NCI-H2227 (cell line): ENCODE results near the gene MCUR1.
"Not testable (repeated sequence)": the region's sequence is repeated elsewhere in the genome, so short reads cannot be mapped to it uniquely, and the experiment has no call there.

Source experiments
- DNase-seq: peaks from one replicate; lab custom pipeline; 2025; ENCODE audit not compliant: unreplicated experiment; lab: John Stamatoyannopoulos, UW

The MCUR1 gene

DNA sequence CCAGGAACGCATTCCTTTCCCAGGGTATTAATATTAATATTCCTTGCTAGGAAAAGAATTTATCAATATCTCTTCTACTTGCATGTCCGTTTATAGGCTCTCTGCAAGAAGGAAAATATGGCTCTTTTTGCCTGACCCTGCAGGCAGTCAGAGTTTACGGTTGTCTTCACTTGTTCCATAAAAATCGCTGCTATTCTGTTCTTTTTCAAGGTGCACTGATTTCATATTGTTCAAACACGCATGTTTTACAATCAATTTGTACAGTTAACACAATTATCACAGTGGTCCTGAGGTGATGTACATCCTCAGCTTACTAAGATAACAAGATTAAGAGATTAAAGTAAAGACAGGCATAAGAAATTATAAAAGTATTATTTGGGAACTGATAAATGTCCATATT lies 15.1 kb upstream of the MCUR1 start:
- not testable (repeated sequence) for DNase-seq

DNA sequence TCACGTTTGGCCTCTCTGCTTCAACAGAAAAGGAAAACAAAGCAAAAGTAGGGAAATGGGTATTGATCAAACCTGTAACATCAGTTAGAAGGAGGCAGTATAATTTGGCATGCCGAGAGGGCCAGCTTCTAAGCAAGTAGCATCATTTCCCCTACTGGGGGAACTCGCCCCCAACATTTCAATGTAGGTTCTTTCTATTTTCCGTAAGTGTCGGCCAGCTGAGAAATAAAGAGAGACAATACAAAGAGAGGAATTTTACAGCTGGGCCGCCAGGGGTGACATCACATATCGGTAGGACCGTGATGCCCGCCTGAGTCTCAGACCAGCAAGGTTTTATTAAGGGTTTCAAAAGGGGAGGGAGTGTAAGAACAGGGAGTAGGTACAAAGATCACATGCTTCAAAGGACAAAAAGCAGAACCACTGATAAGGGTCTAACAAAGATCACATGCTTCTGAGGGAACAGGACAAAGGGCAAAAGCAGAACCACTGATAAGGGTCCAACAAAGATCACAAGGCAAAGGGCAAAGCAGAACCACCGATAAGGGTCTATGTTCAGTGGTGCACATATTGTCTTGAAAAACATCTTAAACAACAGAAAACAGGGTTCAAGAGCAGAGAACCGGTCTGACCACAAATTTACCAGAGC lies 14.4 kb upstream of the MCUR1 start:
- DNase-seq, result not testable (repeated sequence)

DNA sequence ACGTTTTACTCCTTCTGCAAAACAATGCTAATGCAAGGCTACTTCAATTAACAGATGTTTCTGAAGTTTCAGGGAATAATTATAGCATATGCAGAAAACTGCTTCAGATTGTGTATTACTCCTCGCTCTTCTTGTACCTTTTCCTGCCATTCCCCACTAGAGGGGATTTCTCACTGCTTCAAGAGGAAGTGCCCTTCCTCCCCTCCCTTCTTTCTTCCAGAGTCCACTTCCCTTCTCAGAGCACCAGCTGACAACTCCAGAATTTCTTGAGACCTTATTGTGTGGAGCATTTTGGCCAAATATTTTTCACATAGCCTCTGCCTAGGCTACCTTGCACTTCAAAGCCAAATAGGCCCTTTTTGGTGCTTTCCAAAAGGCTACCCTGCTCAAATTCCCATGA lies 12.7 kb upstream of the MCUR1 start:
- no peak for DNase-seq

DNA sequence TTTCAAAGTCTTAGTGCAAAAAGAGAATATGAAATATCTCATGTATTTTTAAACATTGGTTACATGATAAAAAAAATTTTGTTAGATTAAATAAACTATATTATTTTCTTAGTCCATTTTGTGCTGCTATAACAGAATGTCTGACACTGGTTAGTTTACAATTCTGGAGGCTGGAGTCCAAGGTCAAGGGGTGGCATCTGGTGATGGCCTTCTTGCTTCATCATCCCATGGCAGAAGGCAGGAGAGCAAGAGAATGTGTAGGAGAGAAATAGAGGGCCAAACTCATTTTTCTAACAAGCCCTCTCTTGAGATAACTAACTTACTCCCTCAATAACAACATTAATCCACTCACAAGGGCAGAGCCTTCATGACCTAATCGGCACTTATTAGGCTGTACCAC lies 11.5 kb upstream of the MCUR1 start:
- no peak for DNase-seq

DNA sequence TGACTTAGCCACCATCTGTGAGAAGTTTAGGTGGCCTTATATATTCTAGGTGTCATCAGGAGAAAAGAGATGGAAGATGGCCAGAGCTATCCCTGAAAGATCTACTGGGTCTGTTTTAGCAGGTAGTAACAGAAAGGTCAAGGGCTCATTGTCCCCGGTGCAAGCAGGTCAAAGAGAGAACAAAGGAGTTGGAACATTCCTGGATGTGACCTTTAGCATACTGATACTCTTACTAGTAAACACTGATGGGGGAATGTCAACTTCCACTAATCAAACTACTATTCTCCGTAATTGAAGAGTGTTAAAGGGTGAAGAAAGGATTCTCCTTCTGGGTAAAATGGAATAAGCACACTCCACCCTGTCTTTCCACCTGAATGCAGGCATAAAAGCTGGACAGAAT lies 4.0 kb upstream of the MCUR1 start:
- DNase-seq, result no peak

DNA sequence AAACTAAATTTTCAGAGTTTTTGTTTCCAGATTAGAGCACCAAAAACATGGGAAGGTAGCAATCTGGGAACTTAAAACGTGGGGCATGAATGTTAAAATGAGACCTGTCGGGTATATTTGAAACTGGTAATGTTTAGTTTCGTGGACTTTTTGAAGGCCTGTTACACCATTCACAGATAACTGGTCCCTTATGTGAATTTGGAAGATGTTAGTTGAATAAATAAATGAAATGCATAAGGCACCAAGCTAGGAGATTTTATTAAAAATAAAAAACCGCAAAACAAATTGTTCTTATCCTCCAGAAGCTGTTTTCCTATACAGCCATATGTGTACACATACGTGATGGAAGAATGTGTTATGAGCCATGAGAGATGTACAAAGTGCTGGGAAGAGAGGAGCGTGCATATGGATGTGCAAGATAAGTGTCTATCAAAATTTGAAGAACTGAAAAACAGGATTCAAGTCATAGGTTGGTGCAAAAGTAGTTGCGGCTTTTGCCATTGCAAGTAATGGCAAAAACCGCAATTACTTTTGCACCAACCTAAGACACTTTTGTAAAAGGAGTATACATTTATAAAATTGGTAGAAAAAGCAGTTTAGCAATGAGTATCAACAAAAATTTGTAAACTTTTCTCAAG lies 700 bp upstream of the MCUR1 start:
- DNase-seq, result peak; percentile 46

DNA sequence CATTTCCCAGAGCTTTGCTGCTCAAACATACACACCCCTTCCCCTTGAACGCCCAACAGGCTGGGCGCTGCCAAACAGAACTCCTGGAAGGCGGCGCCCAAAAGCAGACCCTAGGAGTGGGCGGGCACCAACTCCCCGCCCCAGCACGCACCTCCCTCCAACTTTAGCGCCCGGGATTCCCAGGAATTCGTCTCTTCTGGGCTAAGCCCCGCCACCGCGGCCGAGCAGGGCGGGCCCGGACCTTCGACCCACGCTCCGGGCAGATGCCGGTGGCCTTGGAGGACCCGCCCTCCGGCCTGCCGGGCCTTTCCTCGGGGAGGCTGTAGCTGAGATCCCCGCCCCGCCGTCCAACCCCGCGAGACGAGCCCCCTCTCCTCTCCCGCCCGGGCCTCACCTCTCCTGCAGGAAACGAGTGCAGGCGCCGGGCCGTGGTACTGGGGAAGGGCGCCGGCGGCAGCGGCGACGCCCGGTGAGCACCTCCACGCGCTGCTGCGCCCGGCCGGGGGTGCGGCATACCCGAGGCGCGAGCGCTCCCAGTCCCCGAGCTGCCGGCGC lies 659 bp downstream of the MCUR1 start:
- DNase-seq, result peak; percentile 88

DNA sequence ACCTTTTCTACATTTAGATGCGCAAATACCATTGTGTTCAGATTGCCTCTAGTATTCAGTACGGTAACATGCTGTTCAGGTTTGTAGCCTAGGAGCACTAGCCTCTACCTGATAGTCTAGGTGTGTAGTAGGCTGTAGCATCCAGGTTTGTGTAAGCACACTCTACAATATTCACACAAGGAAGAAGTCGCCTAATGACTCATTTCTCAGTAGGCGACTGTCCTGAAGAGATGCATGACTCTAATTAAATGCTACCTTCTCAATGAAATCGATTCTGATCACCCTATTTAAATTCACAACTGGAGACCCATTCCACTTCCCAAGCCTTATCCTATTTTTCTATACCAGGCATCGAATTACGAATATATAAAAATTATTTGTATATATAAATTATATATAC lies 1.3 kb downstream of the MCUR1 start:
- DNase-seq, result no peak

DNA sequence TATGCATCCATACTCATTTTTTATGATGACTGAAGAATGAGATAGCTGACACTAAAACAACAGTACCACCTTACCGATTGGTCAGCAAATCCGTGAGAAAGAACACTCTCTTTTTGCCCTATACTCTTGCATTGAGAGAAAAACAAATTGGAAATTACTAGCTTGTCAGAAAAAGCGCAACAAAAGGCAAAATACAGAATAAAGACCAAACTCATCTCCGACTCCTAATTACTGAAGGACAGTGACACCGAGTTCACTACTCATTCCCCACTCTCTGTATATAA lies 2.1 kb downstream of the MCUR1 start:
- DNase-seq, result no peak

DNA sequence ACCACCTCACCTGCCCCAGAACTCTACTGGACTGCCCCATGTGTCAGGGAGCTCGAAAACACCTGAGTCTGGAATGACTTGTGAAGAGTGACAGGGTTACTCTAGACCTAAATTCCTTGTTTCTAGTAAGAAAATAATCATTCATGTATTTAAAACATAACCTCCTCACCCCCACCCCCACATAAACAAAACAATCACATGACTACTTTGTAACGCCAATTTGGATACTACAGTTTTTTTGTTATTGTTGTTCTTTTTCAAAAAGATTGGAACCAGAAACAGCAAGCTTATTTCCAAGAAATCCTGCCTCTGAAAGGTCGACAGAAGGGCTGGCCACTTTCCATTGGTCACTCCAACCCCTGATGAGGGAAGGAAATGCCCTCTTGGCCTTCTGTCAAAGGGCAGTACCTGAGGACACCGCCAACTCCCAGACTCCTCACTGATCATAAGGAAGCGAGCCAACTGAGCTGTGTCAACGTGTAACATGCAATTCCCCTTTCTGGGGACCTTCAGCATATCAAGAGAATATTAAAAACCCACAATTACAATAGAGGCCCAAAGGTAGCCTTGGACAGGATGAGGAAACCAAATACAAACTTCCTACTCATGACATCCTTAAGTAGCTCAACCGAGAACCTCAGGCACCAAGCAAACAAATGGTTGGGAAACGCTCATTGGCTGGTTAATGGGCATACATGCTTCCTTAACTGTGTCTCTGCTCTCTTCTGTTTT lies 2.6 kb downstream of the MCUR1 start:
- no peak for DNase-seq

DNA sequence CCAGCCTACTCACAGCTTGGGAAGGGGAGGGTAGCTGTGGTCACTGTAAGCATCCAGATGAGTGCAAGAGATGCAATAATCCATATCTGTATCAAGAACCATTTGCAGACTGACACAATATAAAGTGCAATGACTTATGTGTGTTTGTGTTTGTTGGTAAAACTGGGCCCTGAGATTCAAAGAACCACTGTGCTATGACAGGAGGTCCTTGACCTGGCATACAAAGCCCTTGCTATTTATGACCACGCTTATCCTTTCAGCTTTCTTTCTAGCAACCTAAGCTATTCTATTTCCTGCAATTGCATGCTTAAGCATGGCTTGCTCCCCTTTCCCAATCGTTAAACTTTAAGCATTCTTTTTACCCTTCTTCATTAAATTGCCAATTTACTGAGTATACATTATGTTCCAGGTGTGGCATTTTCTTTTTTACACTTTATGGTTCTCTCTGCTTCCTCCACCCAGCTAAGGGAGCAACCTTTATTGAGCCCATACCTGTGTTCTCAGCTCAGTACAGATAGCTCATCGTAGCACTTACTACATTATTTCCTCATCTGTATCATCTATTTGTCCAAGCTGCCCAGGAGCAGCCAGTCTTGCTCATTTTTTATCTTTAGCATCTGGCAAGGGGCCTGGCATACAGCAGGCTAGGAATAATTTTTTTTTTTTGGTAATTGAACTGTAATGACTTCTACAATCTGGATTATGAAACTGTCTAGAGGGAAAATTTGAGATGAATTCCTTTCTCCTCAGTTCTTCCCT lies 3.5 kb downstream of the MCUR1 start:
- DNase-seq, result no peak

DNA sequence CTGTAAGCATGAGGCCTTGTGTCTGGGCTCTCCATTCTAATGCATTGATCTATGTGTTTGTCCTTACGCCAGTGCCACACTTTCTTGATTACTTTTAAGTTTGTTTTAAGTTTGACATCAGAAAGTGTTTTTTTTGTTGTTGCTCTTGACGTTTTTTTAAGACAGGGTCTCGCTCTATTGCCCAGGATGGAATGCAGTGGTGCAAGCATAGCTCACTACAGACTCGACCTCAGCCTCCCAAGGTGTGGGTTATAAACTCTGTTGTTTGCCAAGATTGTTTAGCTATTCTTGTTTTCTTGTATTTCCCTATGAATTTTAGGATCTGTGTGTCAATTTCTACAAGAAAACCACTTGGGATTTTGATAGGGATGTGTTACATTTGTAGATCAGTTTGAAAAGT lies 5.6 kb downstream of the MCUR1 start:
- DNase-seq, result no peak

DNA sequence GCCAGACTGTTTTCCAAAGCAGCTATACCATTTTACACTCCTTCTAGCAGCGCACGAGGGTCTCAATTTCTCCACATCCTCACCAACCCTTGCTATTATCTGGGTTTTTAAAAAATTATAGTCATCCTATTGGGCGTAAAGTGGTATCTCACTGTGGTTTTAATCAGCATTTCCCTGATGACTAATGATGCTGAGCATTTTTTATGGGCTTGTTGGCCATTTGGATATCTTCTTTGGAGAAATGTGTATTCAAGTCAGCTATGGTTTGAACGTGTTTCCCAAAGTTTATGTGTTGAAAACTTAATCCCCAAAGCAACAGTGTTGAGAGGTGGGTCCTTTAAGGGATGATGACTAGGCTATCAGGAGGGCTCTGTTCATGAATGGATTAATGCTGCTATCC lies 6.7 kb downstream of the MCUR1 start:
- DNase-seq, result no peak

DNA sequence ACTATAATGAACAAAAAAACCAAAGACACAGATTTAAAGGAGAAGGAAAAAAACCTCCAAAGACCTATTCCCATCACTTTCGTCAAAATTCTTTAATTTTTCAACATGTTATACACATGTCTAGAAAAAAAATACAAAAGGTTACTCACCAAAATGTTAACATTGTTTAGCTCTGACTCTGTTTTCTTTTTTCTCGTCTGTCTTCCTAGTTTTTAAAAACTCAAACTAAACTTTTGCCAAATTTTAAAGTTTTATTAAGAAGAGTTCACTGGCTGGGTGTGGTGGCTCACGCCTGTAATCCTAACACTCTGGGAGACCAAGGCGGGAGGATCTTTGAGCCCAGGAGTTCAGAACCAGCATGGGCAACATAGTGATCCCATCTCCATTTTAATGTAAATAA lies 10.8 kb downstream of the MCUR1 start:
- DNase-seq, result no peak

DNA sequence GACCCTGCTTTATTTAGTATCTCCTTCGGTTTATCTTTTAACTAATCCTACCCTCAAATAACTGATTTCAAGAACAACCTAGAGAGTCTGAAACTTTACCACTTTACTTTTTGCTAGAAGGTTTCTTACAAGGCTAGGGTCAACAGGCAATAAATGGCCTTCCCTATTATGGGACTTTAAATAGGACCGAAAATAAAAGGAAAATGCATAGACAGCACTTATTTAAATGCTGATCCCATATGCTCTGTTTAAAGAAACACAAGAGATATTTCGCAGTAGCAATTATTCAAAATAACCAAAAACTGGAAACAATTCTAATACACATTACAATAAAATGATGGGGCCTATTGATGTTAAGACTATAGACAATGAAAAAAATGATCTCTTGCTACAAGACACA lies 13.7 kb downstream of the MCUR1 start:
- DNase-seq, result no peak

DNA sequence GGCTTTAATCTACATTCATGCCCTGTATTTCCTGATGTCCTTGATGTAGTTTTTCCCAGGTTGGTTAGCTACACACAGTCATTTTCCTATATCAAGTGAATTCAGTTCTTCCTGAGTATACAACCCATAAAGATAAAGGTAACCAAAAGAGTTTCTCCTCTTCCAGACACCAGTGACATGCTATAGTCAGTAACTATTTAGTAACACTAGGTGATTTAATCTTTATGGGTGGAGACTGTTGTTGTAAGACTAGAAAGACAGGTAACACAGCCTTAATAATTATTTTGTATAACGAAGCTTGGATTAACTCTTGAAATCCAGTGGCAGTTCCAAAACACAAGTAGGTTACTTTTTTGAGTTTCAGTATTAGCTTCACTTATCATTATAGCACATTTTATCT lies 17.6 kb downstream of the MCUR1 start:
- no peak for DNase-seq

DNA sequence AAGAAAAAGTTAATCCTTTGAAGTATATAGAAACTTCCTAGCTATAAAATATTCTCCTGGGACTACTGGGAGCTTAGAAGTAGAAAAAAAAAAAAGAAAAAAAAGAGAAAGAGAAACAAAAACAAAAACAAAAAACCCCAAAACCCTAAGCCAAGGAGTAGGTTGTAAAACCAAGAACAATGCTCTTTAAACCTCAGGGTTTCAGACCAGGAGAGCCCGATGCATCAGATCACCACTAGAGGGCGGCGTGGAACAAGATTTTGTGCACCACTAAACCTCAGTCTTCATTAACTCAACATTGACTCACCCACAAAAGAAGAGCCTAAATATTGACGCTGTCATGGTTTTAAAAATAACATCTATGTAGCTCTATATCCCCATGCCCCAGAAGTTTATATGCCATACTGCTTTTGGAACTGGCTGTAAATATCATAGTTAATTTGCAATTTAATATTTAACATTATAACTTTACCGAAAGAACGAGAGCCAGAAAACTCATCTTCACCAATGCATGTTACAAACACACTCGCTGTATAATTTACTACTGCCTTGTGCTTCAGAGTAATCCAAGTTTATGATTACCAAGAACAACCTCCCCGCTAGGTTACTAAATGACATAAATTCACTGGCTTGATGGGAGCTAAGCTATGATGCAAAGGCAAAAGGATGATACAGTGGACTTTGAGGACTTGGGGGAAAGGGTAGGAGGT lies 19.2 kb downstream of the MCUR1 start:
- DNase-seq, result peak; percentile 82

DNA sequence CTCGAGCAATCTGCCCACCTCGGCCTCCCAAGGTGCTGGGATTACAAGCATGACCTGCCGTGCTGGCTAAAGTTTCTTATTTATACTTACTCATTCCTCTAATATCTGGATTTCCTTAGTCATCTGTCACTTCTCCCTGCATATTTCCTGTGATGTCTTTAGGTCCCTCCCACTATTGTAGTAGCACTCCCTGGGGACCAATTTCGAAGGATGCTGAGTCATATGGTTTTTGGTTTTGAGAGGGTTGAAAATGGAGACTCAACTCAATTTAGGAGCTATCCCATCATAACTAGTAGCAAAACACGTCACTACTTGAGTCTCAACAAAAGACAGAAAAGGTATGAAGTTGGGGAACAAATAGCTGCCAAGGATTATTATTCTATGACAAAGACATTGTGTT lies 20.2 kb downstream of the MCUR1 start:
- no peak for DNase-seq

DNA sequence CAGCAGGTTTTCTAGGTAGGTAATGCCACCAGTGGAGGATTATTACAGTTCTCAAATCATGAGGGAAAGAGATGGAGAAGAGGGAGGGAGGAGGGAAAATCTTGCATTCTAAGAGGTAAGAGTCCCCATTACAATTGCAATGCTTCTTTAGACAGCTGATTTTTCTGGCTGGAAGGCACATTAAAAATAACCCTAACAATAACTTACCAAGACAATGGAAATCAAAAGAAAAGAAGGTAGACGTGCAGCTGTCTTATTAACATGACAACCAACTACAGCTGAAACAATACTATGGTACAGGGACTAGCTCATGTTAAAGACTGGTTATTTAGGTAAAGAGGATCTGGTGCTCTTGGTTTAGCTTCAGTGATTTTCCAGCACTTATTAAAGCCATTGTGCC lies 24.6 kb downstream of the MCUR1 start:
- no peak for DNase-seq

DNA sequence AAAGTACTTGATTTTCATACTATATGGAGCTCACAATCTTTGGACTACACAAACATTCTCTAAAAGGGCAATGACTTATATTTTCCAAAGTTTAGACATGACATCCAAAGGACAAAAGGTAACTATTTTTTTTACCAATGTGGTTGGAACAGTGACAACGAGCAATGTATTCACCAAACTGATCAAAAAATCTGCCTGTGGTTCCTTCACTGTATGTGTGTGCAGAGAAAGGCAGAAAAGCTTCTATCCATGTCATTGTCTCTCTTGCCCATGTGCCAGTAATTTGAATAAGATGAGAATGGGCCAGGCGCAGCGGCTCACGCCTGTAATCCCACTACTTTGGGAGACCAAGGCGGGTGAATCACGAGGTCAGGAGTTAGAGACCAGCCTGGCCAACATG lies 25.5 kb downstream of the MCUR1 start:
- DNase-seq, result no peak

DNA sequence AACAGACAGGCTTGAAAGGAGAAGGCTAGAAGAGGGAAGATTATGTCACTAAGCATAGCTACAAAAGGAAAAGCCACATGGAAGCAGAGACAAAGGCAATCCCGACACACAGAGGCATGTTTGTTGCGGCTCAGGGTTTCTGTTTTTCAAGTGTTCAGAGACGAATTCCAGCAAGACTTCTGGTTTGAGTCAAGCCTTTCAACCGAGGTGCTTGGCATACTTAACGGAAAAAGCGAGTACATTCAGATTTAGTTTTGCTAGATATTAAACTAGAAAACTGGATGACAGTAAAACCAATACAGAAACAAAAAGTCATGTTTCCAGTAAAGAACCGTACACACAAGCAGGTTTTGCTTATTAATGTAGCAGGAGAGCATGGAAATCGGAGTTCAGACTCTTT lies 27.2 kb downstream of the MCUR1 start:
- no peak for DNase-seq
